MCF 10A (cell line): ENCODE results near the gene SLMAP. TPM values are rescaled to one million over a fixed set of nuclear protein-coding genes. Genes with fewer than 3 reads are reported as not detected.

Source experiments
- BruUV-seq: library from RNA; stranded (reverse); fragments of 400-500 nt; replicated peaks from 2 replicates; lab custom pipeline; 2021; lab: Mats Ljungman, UMichigan
- CTCF ChIA-PET: fragments of 300-600 bp; sonication (Branson Sonifier 250); formaldehyde crosslinking; extraction: SDS; loops from one replicate; lab custom pipeline; 2021; ENCODE audit warnings: antibody characterized with exemption, inconsistent platforms; lab: Yijun Ruan, JAX
- POLR2A ChIA-PET: fragments of 300-600, 350-650 bp; sonication (Branson Sonifier 250); formaldehyde crosslinking; extraction: SDS; loops from one replicate; lab custom pipeline; 2020; ENCODE audit warnings: antibody characterized with exemption, inconsistent platforms; lab: Yijun Ruan, JAX
- DNase-seq: peaks from one replicate; pipeline ENCODE4 v3.0.0-alpha.2; 2018; ENCODE audit not compliant: unreplicated experiment
- H3K27ac Mint-ChIP-seq: one replicate; pipeline ENCODE4 v1.8.0; 2022; ENCODE audit warnings: mild to moderate bottlenecking, low read depth, mixed read lengths; ENCODE audit not compliant: unreplicated experiment
- H3K27me3 Mint-ChIP-seq: one replicate; pipeline ENCODE4 v1.8.0; 2022; ENCODE audit warnings: mixed read lengths; ENCODE audit not compliant: insufficient read depth, unreplicated experiment
- H3K36me3 Mint-ChIP-seq: one replicate; pipeline ENCODE4 v1.8.0; 2022; ENCODE audit warnings: mild to moderate bottlenecking, moderate library complexity, mixed read lengths; ENCODE audit not compliant: insufficient read depth, unreplicated experiment
- H3K4me1 Mint-ChIP-seq: one replicate; pipeline ENCODE4 v1.8.0; 2022; ENCODE audit warnings: mixed read lengths; ENCODE audit not compliant: insufficient read depth, unreplicated experiment
- H3K4me3 Mint-ChIP-seq: one replicate; pipeline ENCODE4 v1.8.0; 2022; ENCODE audit warnings: mild to moderate bottlenecking, moderate library complexity, mixed read lengths; ENCODE audit not compliant: unreplicated experiment
- H3K9me3 Mint-ChIP-seq: one replicate; pipeline ENCODE4 v1.8.0; 2022; ENCODE audit warnings: mixed read lengths; ENCODE audit not compliant: unreplicated experiment
- intact Hi-C: fragments of 100-400 bp; cut with micrococcal nuclease; formaldehyde crosslinking; loops from 2 replicates; pipeline ENCODE4 v1.14.1; 2022
- total RNA-seq: library from RNA; stranded (reverse); gene quantifications from 2 replicates; pipeline ENCODE4 v1.2.3, GENCODE V29; 2022
- TF ChIP-seq, protein P1 (sequence below): fragments of 200-600 bp; IDR thresholded peaks from one replicate; pipeline ENCODE4 v1.8.0; 2022; ENCODE audit warnings: antibody characterized with exemption, mild to moderate bottlenecking; ENCODE audit not compliant: unreplicated experiment

Gene SLMAP
- total RNA-seq, 1 experiment from 2014 or later = 77.9 TPM

DNA sequence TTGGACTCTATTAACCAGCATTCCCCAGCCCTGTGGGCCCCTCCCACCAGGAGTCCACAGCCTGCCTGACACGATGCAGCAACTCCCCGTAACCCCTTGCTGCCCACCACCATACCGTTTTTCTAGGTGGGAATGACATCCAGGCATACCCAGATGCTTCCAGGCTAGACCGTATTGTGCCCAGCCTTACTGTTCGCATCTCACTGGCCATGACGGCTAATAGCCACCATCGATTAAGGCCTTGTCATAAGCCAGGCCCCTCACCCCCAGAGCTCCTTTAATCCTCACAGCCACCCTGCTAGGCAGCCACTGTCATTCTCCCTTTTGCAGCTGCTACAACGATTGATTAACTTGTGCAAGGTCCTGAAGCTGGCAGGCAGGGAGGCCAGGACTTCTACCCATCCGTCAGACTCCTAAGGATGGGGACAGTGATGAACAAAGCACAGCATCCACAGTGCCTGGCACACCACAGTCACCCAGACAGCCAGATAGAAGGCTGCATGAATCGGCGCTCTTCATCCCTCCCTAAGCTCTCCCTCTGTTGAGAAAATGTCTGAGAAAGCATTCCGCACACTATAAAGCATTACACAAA is 192.1 kb downstream of the SLMAP start:
- Mint-ChIP-seq H3K4me3 (no peak overlapping the region), H3K9me3 (no peaks in the 10 kb centered on the region), H3K27ac (no peak overlapping the region), H3K27me3 (no peaks in the 10 kb centered on the region), H3K36me3 (peaks cover 15% of the 10 kb centered on the region), H3K4me1 (peaks cover 24% of the 10 kb centered on the region)
- no peak for DNase-seq
- BruUV-seq = no TSS peak
- intact Hi-C loops = no loop called here
- CTCF ChIA-PET = interaction anchor here (0.7 to 0.8 kb wide), 3 partner anchors 63 to 374 kb away, joined by 3 read pairs; no protein-coding TSS in a partner anchor
- POLR2A ChIA-PET = interaction anchor here (0.6 kb wide), 1 partner anchor 61 kb away, joined by 3 read pairs; no protein-coding TSS in a partner anchor
- TF ChIP-seq, protein P1, sequence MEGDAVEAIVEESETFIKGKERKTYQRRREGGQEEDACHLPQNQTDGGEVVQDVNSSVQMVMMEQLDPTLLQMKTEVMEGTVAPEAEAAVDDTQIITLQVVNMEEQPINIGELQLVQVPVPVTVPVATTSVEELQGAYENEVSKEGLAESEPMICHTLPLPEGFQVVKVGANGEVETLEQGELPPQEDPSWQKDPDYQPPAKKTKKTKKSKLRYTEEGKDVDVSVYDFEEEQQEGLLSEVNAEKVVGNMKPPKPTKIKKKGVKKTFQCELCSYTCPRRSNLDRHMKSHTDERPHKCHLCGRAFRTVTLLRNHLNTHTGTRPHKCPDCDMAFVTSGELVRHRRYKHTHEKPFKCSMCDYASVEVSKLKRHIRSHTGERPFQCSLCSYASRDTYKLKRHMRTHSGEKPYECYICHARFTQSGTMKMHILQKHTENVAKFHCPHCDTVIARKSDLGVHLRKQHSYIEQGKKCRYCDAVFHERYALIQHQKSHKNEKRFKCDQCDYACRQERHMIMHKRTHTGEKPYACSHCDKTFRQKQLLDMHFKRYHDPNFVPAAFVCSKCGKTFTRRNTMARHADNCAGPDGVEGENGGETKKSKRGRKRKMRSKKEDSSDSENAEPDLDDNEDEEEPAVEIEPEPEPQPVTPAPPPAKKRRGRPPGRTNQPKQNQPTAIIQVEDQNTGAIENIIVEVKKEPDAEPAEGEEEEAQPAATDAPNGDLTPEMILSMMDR = no peak

DNA sequence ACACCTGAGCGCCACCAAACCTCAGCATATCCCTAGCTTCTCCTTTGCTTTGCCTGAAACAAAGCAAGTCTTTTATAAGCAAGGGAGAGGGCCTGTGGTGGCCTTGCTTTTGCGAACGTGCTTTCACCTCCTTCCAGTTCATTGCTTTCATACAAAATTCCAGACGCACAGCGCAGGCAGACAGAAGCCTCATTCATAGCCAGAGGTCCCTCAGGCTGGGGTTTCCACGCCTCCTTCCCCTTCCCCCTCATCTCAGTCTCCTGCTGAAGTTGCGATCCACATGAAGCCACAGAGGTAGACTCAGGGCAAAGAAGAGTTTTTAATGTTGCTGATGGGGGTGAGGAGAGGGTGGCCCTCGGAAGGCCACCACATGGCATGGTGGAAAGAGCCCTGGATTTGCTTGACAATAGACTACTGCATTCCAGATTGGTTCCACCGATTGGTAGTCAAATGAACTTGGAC is 192.7 kb downstream of the SLMAP start:
- no TSS peak for BruUV-seq
- POLR2A ChIA-PET = interaction anchor here (0.8 to 3.2 kb wide), 3 partner anchors 8 to 20 kb away, joined by 3 to 12 read pairs (median 5); no protein-coding TSS in a partner anchor
- TF ChIP-seq, protein P1 = no peak
- Mint-ChIP-seq H3K27ac (no peak overlapping the region), H3K4me1 (peaks cover 18% of the 10 kb centered on the region), H3K36me3 (peaks cover 9% of the 10 kb centered on the region), H3K4me3 (no peak overlapping the region), H3K9me3 (no peaks in the 10 kb centered on the region), H3K27me3 (no peaks in the 10 kb centered on the region)
- intact Hi-C loops = no loop called here
- CTCF ChIA-PET = interaction anchor here (0.6 to 2.4 kb wide), 14 partner anchors 8 to 229 kb away, joined by 3 to 13 read pairs (median 4); no protein-coding TSS in a partner anchor
- DNase-seq = no peak

DNA sequence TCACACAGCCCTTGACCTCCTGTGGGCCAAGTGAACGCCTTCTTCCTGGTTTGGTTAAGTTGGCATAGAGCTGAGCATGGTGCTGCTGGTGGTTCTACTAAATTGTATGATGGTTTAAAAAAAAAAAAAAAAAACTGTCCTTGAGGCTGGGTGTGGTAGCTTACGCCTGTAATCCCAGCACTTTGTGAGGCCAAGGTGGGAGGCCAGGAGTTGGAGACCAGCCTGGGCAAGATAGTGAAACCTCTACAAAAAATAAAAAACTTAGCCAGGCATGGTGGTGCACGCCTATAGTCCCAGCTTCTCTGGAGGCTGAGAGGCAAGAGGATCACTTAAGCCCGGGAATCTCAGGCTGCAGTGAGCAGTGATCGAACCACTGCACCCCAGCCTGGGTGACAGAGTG is 193.2 kb downstream of the SLMAP start:
- Mint-ChIP-seq H3K4me3 (no peak overlapping the region), H3K27ac (peak overlapping the region; percentile 16), H3K36me3 (peaks cover 4% of the 10 kb centered on the region), H3K4me1 (peaks cover 14% of the 10 kb centered on the region), H3K27me3 (no peaks in the 10 kb centered on the region), H3K9me3 (no peaks in the 10 kb centered on the region)
- no peak for DNase-seq
- POLR2A ChIA-PET = interaction anchor here (0.8 to 3.2 kb wide), 3 partner anchors 9 to 20 kb away, joined by 3 to 12 read pairs (median 5); no protein-coding TSS in a partner anchor
- CTCF ChIA-PET = interaction anchor here (0.6 to 2.4 kb wide), 16 partner anchors 8 to 232 kb away, joined by 3 to 13 read pairs (median 4); no protein-coding TSS in a partner anchor
- TF ChIP-seq, protein P1 = no peak
- intact Hi-C loops = no loop called here
- BruUV-seq = no TSS peak

DNA sequence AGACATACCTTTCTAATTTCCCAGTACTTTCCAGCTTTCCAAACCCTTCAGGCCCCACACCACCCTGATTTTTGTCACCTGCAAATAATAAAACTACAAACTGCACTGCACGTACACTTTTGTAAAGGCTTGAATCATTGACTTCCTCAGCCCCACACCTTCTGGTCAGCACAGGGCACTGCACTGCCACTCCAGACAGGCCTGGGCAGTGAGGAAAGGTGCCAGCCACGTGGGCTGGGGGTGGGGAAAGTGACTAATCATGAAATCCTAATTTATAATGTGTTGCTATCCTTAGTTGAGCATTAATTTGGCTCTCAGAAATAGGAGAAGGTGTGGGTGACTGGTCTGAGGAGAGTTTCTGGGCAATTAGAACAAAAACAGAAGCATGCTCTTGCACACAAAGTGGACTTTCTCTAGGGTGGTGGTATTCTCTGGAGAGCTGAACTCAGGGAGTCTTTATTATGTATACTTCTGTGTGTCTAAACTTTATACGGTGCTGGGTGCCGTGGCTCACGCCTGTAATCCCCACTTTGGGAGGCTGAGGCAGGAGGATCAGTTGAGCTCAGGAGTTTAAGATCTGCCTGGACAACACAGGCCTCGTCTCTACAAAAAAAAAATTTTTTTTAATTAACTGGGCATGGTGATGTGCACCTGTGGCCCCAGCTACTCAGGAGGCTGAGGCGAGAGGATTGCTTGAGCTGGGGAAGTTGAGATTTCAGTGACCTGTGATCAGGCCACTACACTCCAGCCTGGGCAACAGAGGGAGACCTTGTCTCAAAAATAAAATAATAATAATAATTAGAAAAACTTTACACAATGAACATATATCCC is 193.9 kb downstream of the SLMAP start:
- peaks cover 14% of the 10 kb centered on the region for H3K4me1 Mint-ChIP-seq
- intact Hi-C loops = loop anchor here (10.0 kb wide), 1 partner anchor 355 kb away; the partner anchor contains the start of genes HTD2 and RPP14
- no TSS peak for BruUV-seq
- H3K36me3 Mint-ChIP-seq = peaks cover 4% of the 10 kb centered on the region
- CTCF ChIA-PET = interaction anchor here (0.7 to 2.4 kb wide), 20 partner anchors 9 to 231 kb away, joined by 3 to 13 read pairs (median 4); no protein-coding TSS in a partner anchor
- POLR2A ChIA-PET = interaction anchor here (0.9 to 3.2 kb wide), 4 partner anchors 9 to 37 kb away, joined by 3 to 12 read pairs (median 6); no protein-coding TSS in a partner anchor
- H3K9me3 Mint-ChIP-seq = no peaks in the 10 kb centered on the region
- H3K4me3 Mint-ChIP-seq = no peak overlapping the region
- peak overlapping the region; percentile 16 for H3K27ac Mint-ChIP-seq
- DNase-seq = peak; percentile 83
- TF ChIP-seq, protein P1 = peak; percentile 44
- H3K27me3 Mint-ChIP-seq = no peaks in the 10 kb centered on the region
